H9 (cell line): Measurements from ENCODE around the gene KAZN. TPM values are rescaled to one million over a fixed set of nuclear protein-coding genes. Genes with fewer than 3 reads are reported as not detected.

Experiments used
- DNase-seq: peaks from one replicate; pipeline ENCODE4 v3.0.0-alpha.2; 2017
- H2AFZ ChIP-seq: one replicate; pipeline ENCODE4 v1.6.1; 2013; ENCODE audit warnings: mild to moderate bottlenecking, low read length, control low read depth, moderate library complexity
- H2AK5ac ChIP-seq: 2 replicates; pipeline ENCODE4 v1.6.1; 2013; ENCODE audit warnings: low read length, control low read depth, mixed read lengths; ENCODE audit not compliant: insufficient read length
- H2BK120ac ChIP-seq: one replicate; pipeline ENCODE4 v1.6.1; 2013; ENCODE audit warnings: low read depth, mild to moderate bottlenecking, low read length, control low read depth, inconsistent platforms; ENCODE audit not compliant: poor library complexity, severe bottlenecking
- H2BK12ac ChIP-seq: 2 replicates; pipeline ENCODE4 v1.6.1; 2013; ENCODE audit warnings: low read length, control low read depth, mixed read lengths, low read depth; ENCODE audit not compliant: insufficient read length
- H2BK15ac ChIP-seq: 2 replicates; pipeline ENCODE4 v1.6.1; 2013; ENCODE audit warnings: low read depth, low read length, control low read depth
- H2BK20ac ChIP-seq: one replicate; pipeline ENCODE4 v1.6.1; 2013; ENCODE audit warnings: low read depth, mild to moderate bottlenecking, low read length, control low read depth, inconsistent platforms; ENCODE audit not compliant: poor library complexity, severe bottlenecking
- H2BK5ac ChIP-seq: 2 replicates; pipeline ENCODE4 v1.6.1; 2013; ENCODE audit warnings: low read length, control low read depth, mixed read lengths; ENCODE audit not compliant: insufficient read length
- H3K14ac ChIP-seq: 2 replicates; pipeline ENCODE4 v1.6.1; 2013; ENCODE audit warnings: low read length, control low read depth; ENCODE audit not compliant: insufficient read depth
- H3K18ac ChIP-seq: 2 replicates; pipeline ENCODE4 v1.6.1; 2013; ENCODE audit warnings: low read depth, mild to moderate bottlenecking, mixed read lengths, low read length, control low read depth; ENCODE audit not compliant: insufficient read length
- H3K23ac ChIP-seq: 2 replicates; pipeline ENCODE4 v1.6.1; 2013; ENCODE audit warnings: low read length, control low read depth, mixed read lengths, low read depth; ENCODE audit not compliant: insufficient read length
- H3K23me2 ChIP-seq: 2 replicates; pipeline ENCODE4 v1.6.1; 2013; ENCODE audit warnings: low read depth, mild to moderate bottlenecking, mixed read lengths, low read length, control low read depth; ENCODE audit not compliant: insufficient read length, poor library complexity, severe bottlenecking
- H3K27ac ChIP-seq: 2 replicates; pipeline ENCODE4 v1.5.1; 2013; ENCODE audit warnings: low read length, control low read depth, mixed read lengths, low read depth; ENCODE audit not compliant: insufficient read length
- H3K27me3 ChIP-seq: 2 replicates; pipeline ENCODE4 v1.6.1; 2013; ENCODE audit warnings: low read length, control low read depth, inconsistent platforms; ENCODE audit not compliant: insufficient read depth
- H3K4ac ChIP-seq: 2 replicates; pipeline ENCODE4 v1.6.1; 2013; ENCODE audit warnings: low read depth, mild to moderate bottlenecking, control low read depth, inconsistent platforms, low read length, moderate library complexity
- H3K4me1 ChIP-seq: 2 replicates; pipeline ENCODE4 v1.6.1; 2013; ENCODE audit warnings: low read length, control low read depth, inconsistent platforms; ENCODE audit not compliant: insufficient read depth
- H3K4me2 ChIP-seq: 2 replicates; pipeline ENCODE4 v1.6.1; 2013; ENCODE audit warnings: low read length, control low read depth, mixed read lengths; ENCODE audit not compliant: insufficient read length, insufficient read depth
- H3K56ac ChIP-seq: 2 replicates; pipeline ENCODE4 v1.6.1; 2013; ENCODE audit warnings: low read depth, mild to moderate bottlenecking, mixed read lengths, low read length, control low read depth; ENCODE audit not compliant: insufficient read length
- H3K79me1 ChIP-seq: 2 replicates; pipeline ENCODE4 v1.6.1; 2013; ENCODE audit warnings: low read depth, mild to moderate bottlenecking, moderate library complexity, low read length, control low read depth, inconsistent platforms; ENCODE audit not compliant: insufficient read depth, poor library complexity, severe bottlenecking
- H3K79me2 ChIP-seq: 2 replicates; pipeline ENCODE4 v1.6.1; 2013; ENCODE audit warnings: low read length, control low read depth, inconsistent platforms; ENCODE audit not compliant: insufficient read depth
- H3K9ac ChIP-seq: 2 replicates; pipeline ENCODE4 v1.6.1; 2013; ENCODE audit warnings: low read length, control low read depth, mixed read lengths; ENCODE audit not compliant: insufficient read length; ENCODE audit errors: extremely low read depth
- H3K9me3 ChIP-seq: one replicate; pipeline ENCODE4 v1.6.1; 2013; ENCODE audit warnings: low read depth, low read length, inconsistent platforms; ENCODE audit not compliant: control insufficient read depth
- H3T11ph ChIP-seq: one replicate; pipeline ENCODE4 v1.6.1; 2013; ENCODE audit warnings: mild to moderate bottlenecking, low read length, control low read depth, inconsistent platforms
- H4K20me1 ChIP-seq: one replicate; pipeline ENCODE4 v1.6.1; 2013; ENCODE audit not compliant: control insufficient read depth, insufficient read length, insufficient read depth
- H4K5ac ChIP-seq: 2 replicates; pipeline ENCODE4 v1.6.1; 2013; ENCODE audit warnings: low read depth, mild to moderate bottlenecking, mixed read lengths, low read length, control low read depth; ENCODE audit not compliant: insufficient read length
- H4K8ac ChIP-seq: replicated peaks from 2 replicates; pipeline ENCODE4 v1.6.1; 2013; ENCODE audit warnings: low read length, control low read depth, mixed read lengths, low read depth; ENCODE audit not compliant: insufficient read length
- H4K91ac ChIP-seq: 2 replicates; pipeline ENCODE4 v1.6.1; 2013; ENCODE audit warnings: low read depth, mild to moderate bottlenecking, moderate library complexity, mixed read lengths, low read length, control low read depth; ENCODE audit not compliant: insufficient read length
- H3K27ac Mint-ChIP-seq, 3 experiments: 2 replicates in 2 of 3; 3 replicates in 1 of 3; pipeline ENCODE4 v1.8.0; 2020 to 2021; ENCODE audit warnings: mixed read lengths in 3 of 3, mild to moderate bottlenecking in 1 of 3, moderate library complexity in 1 of 3
- H3K27me3 Mint-ChIP-seq: 2 replicates; pipeline ENCODE4 v1.8.0; 2021; ENCODE audit warnings: low read depth, mild to moderate bottlenecking, moderate library complexity, mixed read lengths
- H3K36me3 Mint-ChIP-seq, 3 experiments: 2 replicates in 2 of 3; 3 replicates in 1 of 3; pipeline ENCODE4 v1.8.0; 2020 to 2021; ENCODE audit warnings: low read depth in 3 of 3, mixed read lengths in 3 of 3; ENCODE audit not compliant: insufficient read depth in 1 of 3
- H3K4me1 Mint-ChIP-seq, 2 experiments: 2 replicates each; pipeline ENCODE4 v1.8.0; 2020; ENCODE audit warnings: mixed read lengths in 2 of 2
- H3K4me3 Mint-ChIP-seq, 2 experiments: 2 replicates in 1 of 2; 3 replicates in 1 of 2; pipeline ENCODE4 v1.8.0; 2020 to 2021; ENCODE audit warnings: mild to moderate bottlenecking in 2 of 2, mixed read lengths in 2 of 2, moderate library complexity in 1 of 2
- H3K9me3 Mint-ChIP-seq, 2 experiments: 2 replicates in 1 of 2; 3 replicates in 1 of 2; pipeline ENCODE4 v1.8.0; 2020; ENCODE audit warnings: mild to moderate bottlenecking in 2 of 2, mixed read lengths in 2 of 2, moderate library complexity in 1 of 2
- CTCF ChIP-seq: fragments of 200-600 bp; sonication (generic); conservative IDR thresholded peaks from 3 replicates; pipeline ENCODE4 v1.8.0; 2021; ENCODE audit warnings: antibody characterized with exemption, mild to moderate bottlenecking
- WGBS: extraction: QIAGEN DNeasy Blood & Tissue Kit; methylation state at CpG from one replicate; pipeline ENCODE4 v1.1.7; 2013; ENCODE audit warnings: missing lambda C conversion rate, low lambda C conversion rate, mixed read lengths; ENCODE audit not compliant: insufficient read length; ENCODE audit errors: extremely low coverage; 5-methylcytosine and 5-hydroxymethylcytosine counted together
- total RNA-seq: library from RNA; stranded (reverse); gene quantifications from 2 replicates; pipeline ENCODE4 v1.2.1, GENCODE V29; 2021

The KAZN gene
- total RNA-seq, 1 experiment from 2014 or later, result 7.6 TPM

GRCh38 chr1:14682941-14683621 lies 84.6 kb downstream of the KAZN start:
- H4K5ac ChIP-seq, result no peak overlapping the region
- H2BK12ac ChIP-seq, result no peak overlapping the region
- Mint-ChIP-seq H3K9me3 (peaks cover 0 to 3% of the 10 kb centered on the region in 2 experiments; a peak in 2 of 5 replicates), H3K4me3 (no peak overlapping the region), H3K36me3 (no peaks in the 10 kb centered on the region), H3K27ac (0 out of 7 replicates have a peak overlapping the region, but pooled peaks of 1 of the 3 experiments have one; percentile 27), H3K27me3 (no peaks in the 10 kb centered on the region), H3K4me1 (peaks cover 30 to 32% of the 10 kb centered on the region in 2 experiments)
- H2BK120ac ChIP-seq, result no peak overlapping the region
- no peak overlapping the region for H3T11ph ChIP-seq
- no peak overlapping the region for H3K4me2 ChIP-seq
- H3K79me1 ChIP-seq, result no peaks in the 10 kb centered on the region
- H3K23me2 ChIP-seq, result no peaks in the 10 kb centered on the region
- H3K9me3 ChIP-seq, result peaks cover 4% of the 10 kb centered on the region
- H3K18ac ChIP-seq, result no peak overlapping the region
- no peak overlapping the region for H2BK5ac ChIP-seq
- H3K4me1 ChIP-seq, result peaks cover 2% of the 10 kb centered on the region; the same call in 1 of the 2 replicates
- DNase-seq, result no peak
- no peak overlapping the region for H2AK5ac ChIP-seq
- H3K4ac ChIP-seq, result no peak overlapping the region
- no peak overlapping the region for H3K9ac ChIP-seq
- H3K27me3 ChIP-seq, result no peaks in the 10 kb centered on the region
- H3K56ac ChIP-seq, result no peak overlapping the region
- no peaks in the 10 kb centered on the region for H3K79me2 ChIP-seq
- WGBS, result no CpG with 5 or more reads among the region's 15 CpGs
- no peak overlapping the region for H2BK15ac ChIP-seq
- no peak overlapping the region for H3K23ac ChIP-seq
- TF ChIP-seq CTCF, result no peak
- no peak overlapping the region for H2AFZ ChIP-seq
- no peak overlapping the region for H3K27ac ChIP-seq
- no peak overlapping the region for H4K8ac ChIP-seq
- H2BK20ac ChIP-seq, result no peak overlapping the region
- no peak overlapping the region for H3K14ac ChIP-seq
- no peak overlapping the region for H4K91ac ChIP-seq
- H4K20me1 ChIP-seq, result no peaks in the 10 kb centered on the region
